ENCODE measurements around the gene KRT76.

Gene KRT76

GRCh38 chr12:52776913-52777395, at the start of gene KRT76:
KRT76 (minus strand) TSS chr12:52777345; CDS start chr12:52777291, 54 bp downstream.
- no peak for DNase-seq

GRCh38 chr12:52825961-52826360, 48.8 kb upstream of the KRT76 start:
- DNase-seq: no peak

GRCh38 chr12:52824741-52825410, 47.7 kb upstream of the KRT76 start:
- no peak for DNase-seq

- no peak for DNase-seq
Measured at GRCh38 chr12:52823761-52824450, 46.8 kb upstream of the KRT76 start.

- DNase-seq: no peak
Measured at GRCh38 chr12:52822771-52823510, 45.8 kb upstream of the KRT76 start.

- DNase-seq: no peak
Measured at GRCh38 chr12:52821826-52822660, 44.9 kb upstream of the KRT76 start.

- no peak for DNase-seq
Measured at GRCh38 chr12:52821071-52821730, 44.1 kb upstream of the KRT76 start.

- no peak for DNase-seq
Measured at GRCh38 chr12:52820521-52820920, 43.4 kb upstream of the KRT76 start.

- DNase-seq: no peak
Measured at GRCh38 chr12:52819731-52820510, 42.8 kb upstream of the KRT76 start.

GRCh38 chr12:52818887-52819420, 41.8 kb upstream of the KRT76 start:
- DNase-seq: no peak

GRCh38 chr12:52818388-52818787, 41.2 kb upstream of the KRT76 start:
- DNase-seq: no peak

- no peak for DNase-seq
Measured at GRCh38 chr12:52817699-52818238, 40.6 kb upstream of the KRT76 start.

GRCh38 chr12:52817003-52817698, 40.0 kb upstream of the KRT76 start:
- no peak for DNase-seq

GRCh38 chr12:52815676-52816588, 38.8 kb upstream of the KRT76 start:
- no peak for DNase-seq

- DNase-seq: no peak
Measured at GRCh38 chr12:52815161-52815560, 38.0 kb upstream of the KRT76 start.

GRCh38 chr12:52814710-52815155, 37.6 kb upstream of the KRT76 start:
- no peak for DNase-seq

GRCh38 chr12:52813885-52814709, 37.0 kb upstream of the KRT76 start, which contains the start of gene KRT4:
KRT4 (minus strand) TSS chr12:52814116; CDS start chr12:52814058, 58 bp downstream.
- DNase-seq: no peak
